GM21825 (cell line): ENCODE results near the gene KRTAP10-12.
"Not testable (repeated sequence)": the region's sequence is repeated elsewhere in the genome, so short reads cannot be mapped to it uniquely, and the experiment has no call there.

ENCODE experiments used
- ATAC-seq: cut with Tn5 transposase; IDR thresholded peaks from one replicate; pipeline ENCODE4 v1.9.1; 2021; ENCODE audit warnings: mild to moderate bottlenecking, moderate library complexity; ENCODE audit not compliant: unreplicated experiment

The KRTAP10-12 gene

GRCh38 chr21:44697172-44697810 is at the start of gene KRTAP10-12:
KRTAP10-12 (plus strand) TSS chr21:44697172; CDS start chr21:44697202, 30 bp downstream.
- not testable (repeated sequence) for ATAC-seq

GRCh38 chr21:44647222-44647552 is 49.8 kb upstream of the KRTAP10-12 start:
- no peak for ATAC-seq

GRCh38 chr21:44648557-44649311 is 48.2 kb upstream of the KRTAP10-12 start:
- no peak for ATAC-seq

GRCh38 chr21:44649521-44650100 is 47.4 kb upstream of the KRTAP10-12 start:
- ATAC-seq: no peak

- ATAC-seq: no peak
Observed at GRCh38 chr21:44650265-44650972, 46.6 kb upstream of the KRTAP10-12 start.

- ATAC-seq: no peak
Observed at GRCh38 chr21:44650973-44651675, 45.8 kb upstream of the KRTAP10-12 start.

GRCh38 chr21:44653123-44653522 is 43.8 kb upstream of the KRTAP10-12 start:
- no peak for ATAC-seq

GRCh38 chr21:44653656-44654575 is 43.1 kb upstream of the KRTAP10-12 start:
- no peak for ATAC-seq

GRCh38 chr21:44654576-44655175 is 42.3 kb upstream of the KRTAP10-12 start, which contains the start of gene KRTAP12-4:
KRTAP12-4 (minus strand) TSS chr21:44654659; CDS start chr21:44654614, 45 bp downstream.
- ATAC-seq: no peak

GRCh38 chr21:44656868-44657267 is 40.1 kb upstream of the KRTAP10-12 start:
- no peak for ATAC-seq

GRCh38 chr21:44657635-44658540 is 39.1 kb upstream of the KRTAP10-12 start, which contains the start of gene KRTAP12-3:
KRTAP12-3 (plus strand) TSS chr21:44657932; CDS start chr21:44657980, 48 bp downstream.
- no peak for ATAC-seq

- ATAC-seq: no peak
Observed at GRCh38 chr21:44658541-44658910, 38.4 kb upstream of the KRTAP10-12 start.

GRCh38 chr21:44658913-44659595 is 37.9 kb upstream of the KRTAP10-12 start:
- ATAC-seq: no peak

GRCh38 chr21:44661567-44661966 is 35.4 kb upstream of the KRTAP10-12 start:
- not testable (repeated sequence) for ATAC-seq

GRCh38 chr21:44664691-44665090 is 32.3 kb upstream of the KRTAP10-12 start:
- no peak for ATAC-seq

GRCh38 chr21:44666401-44667320 is 30.3 kb upstream of the KRTAP10-12 start, which contains the start of gene KRTAP12-2:
KRTAP12-2 (minus strand) TSS chr21:44666927; CDS start chr21:44666886, 41 bp downstream.
- no peak for ATAC-seq
